ENCODE results near the gene LINGO4. TPM values are rescaled to one million over a fixed set of nuclear protein-coding genes. Genes with fewer than 3 reads are reported as not detected.

LINGO4 gene
- total and polyA plus RNA-seq, 2 of the 13 experiments (the other 11 are each of a cell fraction or from before 2014, with no cell fraction given): 0.02 to 0.05 TPM

GRCh38 chr1:151762941-151763921, 42.0 kb downstream of the LINGO4 start, which contains the start of gene MRPL9 (continued):
- no peak; the same call in 1 of the 2 replicates for TF ChIP-seq NR2F2 (IDR thresholded peaks at IDR 0.05; ENCODE audit: borderline replicate concordance, low read depth)
- peak; percentile 69; the same call in 1 of the 2 replicates for TF ChIP-seq MEF2D (CRISPR knock-in tag; IDR thresholded peaks at IDR 0.05)
- TF ChIP-seq FOXO4 (CRISPR knock-in tag; conservative IDR thresholded peaks at IDR 0.05): 0 out of 2 replicates have a peak, but pooled peaks have one; percentile 24
- no peak for TF ChIP-seq ATAD3A (CRISPR knock-in tag; IDR thresholded peaks at IDR 0.05)
- TF ChIP-seq SATB2 (CRISPR knock-in tag; IDR thresholded peaks at IDR 0.05): 0 out of 2 replicates have a peak, but pooled peaks have one; percentile 67
- TF ChIP-seq GABPA (IDR thresholded peaks at IDR 0.05; ENCODE audit: low read depth, low read length): no peak
- peak; percentile 45 for TF ChIP-seq GABPA (CRISPR knock-in tag; IDR thresholded peaks at IDR 0.05; ENCODE audit: low read depth)
- TF ChIP-seq SIN3B (IDR thresholded peaks at IDR 0.05; ENCODE audit: low read length): peak; percentile 89
- TF ChIP-seq ZNF275 (CRISPR knock-in tag; IDR thresholded peaks at IDR 0.05; ENCODE audit: borderline replicate concordance): no peak
- TF ChIP-seq ZBTB44 (CRISPR knock-in tag; IDR thresholded peaks at IDR 0.05): no peak
- no peak; the same call in 1 of the 2 replicates for TF ChIP-seq NFRKB (IDR thresholded peaks at IDR 0.05)
- peak; percentile 97 for TF ChIP-seq YY1 (IDR thresholded peaks at IDR 0.05; ENCODE audit: insufficient read depth, insufficient replicate concordance, low read depth, low read length)
- TF ChIP-seq DRAP1 (CRISPR knock-in tag; IDR thresholded peaks at IDR 0.05): no peak
- TF ChIP-seq ZBTB42 (CRISPR knock-in tag; IDR thresholded peaks at IDR 0.05): peak; percentile 84; the same call in 1 of the 2 replicates
- no peak for TF ChIP-seq ZBTB37 (CRISPR knock-in tag; IDR thresholded peaks at IDR 0.05)
- no peak for TF ChIP-seq ZNF432 (CRISPR knock-in tag; IDR thresholded peaks at IDR 0.05; ENCODE audit: borderline replicate concordance)
- no peak for TF ChIP-seq BHLHE40 (IDR thresholded peaks at IDR 0.05; ENCODE audit: low read length)
- TF ChIP-seq TBL1XR1 (IDR thresholded peaks at IDR 0.05; ENCODE audit: borderline replicate concordance, low read length, partially characterized antibody): no peak
- TF ChIP-seq HDAC1 (CRISPR knock-in tag; IDR thresholded peaks at IDR 0.05): peak; percentile 98
- 0 out of 2 replicates have a peak, but pooled peaks have one; percentile 22 for TF ChIP-seq IRF1 (CRISPR knock-in tag; IDR thresholded peaks at IDR 0.05; ENCODE audit: low read depth)
- no peak for TF ChIP-seq REL (CRISPR knock-in tag; conservative IDR thresholded peaks at IDR 0.05)
- no peak for TF ChIP-seq SP1 (IDR thresholded peaks at IDR 0.05)
- no peak for TF ChIP-seq SP1 (CRISPR knock-in tag; IDR thresholded peaks at IDR 0.05)

Data from HepG2 (cell line).